GM12891 (cell line): ENCODE data around the gene ATXN10.

Experiments
- DNase-seq: peaks from one replicate; pipeline ENCODE4 v3.0.0; 2011; ENCODE audit warnings: low spot score; ENCODE audit not compliant: insufficient read length
- FAIRE-seq: peaks from 2 replicates; lab custom pipeline; 2011; peaks lifted over from hg19 to GRCh38; lab: Jason Lieb, UNC
- PAX5 ChIP-seq: IDR thresholded peaks from 2 replicates; pipeline ENCODE4 v1.6.1; 2011; ENCODE audit warnings: low read length, moderate library complexity, mild to moderate bottlenecking; ENCODE audit not compliant: insufficient read depth, severe bottlenecking
- POLR2A ChIP-seq: IDR thresholded peaks from 2 replicates; pipeline ENCODE4 v1.6.1; 2011; ENCODE audit warnings: low read depth, low read length, control low read depth
- POLR2AphosphoS5 ChIP-seq: IDR thresholded peaks from 2 replicates; pipeline ENCODE4 v1.6.1; 2011; ENCODE audit warnings: low read depth, low read length, control low read depth
- POU2F2 ChIP-seq: IDR thresholded peaks from 2 replicates; pipeline ENCODE4 v1.6.1; 2011; ENCODE audit warnings: low read depth, mild to moderate bottlenecking, control low read depth, low read length, moderate library complexity
- SPI1 ChIP-seq: IDR thresholded peaks from 2 replicates; pipeline ENCODE4 v1.6.1; 2011; ENCODE audit warnings: low read depth, low read length, control low read depth
- TAF1 ChIP-seq: IDR thresholded peaks from 2 replicates; pipeline ENCODE4 v1.6.1; 2011; ENCODE audit warnings: low read depth, low read length, control low read depth

Gene ATXN10

GRCh38 chr22:45884201-45885062, 212.8 kb downstream of the ATXN10 start:
- DNase-seq (no peak), FAIRE-seq (no peak)
- TF ChIP-seq POLR2A (no peak), PAX5 (no peak), POLR2AphosphoS5 (no peak), POU2F2 (no peak), TAF1 (no peak), SPI1 (no peak)

- no peak for FAIRE-seq
Measured at GRCh38 chr22:45885171-45885840, 213.7 kb downstream of the ATXN10 start.

GRCh38 chr22:45885941-45886395, 214.3 kb downstream of the ATXN10 start:
- DNase-seq = no peak
- no peak for FAIRE-seq

More at GRCh38 chr22:45885171-45885840, 213.7 kb downstream of the ATXN10 start:
- no peak for DNase-seq
- TF ChIP-seq POLR2A = no peak
- TF ChIP-seq POU2F2 = no peak
- no peak for TF ChIP-seq POLR2AphosphoS5
- TF ChIP-seq SPI1 = no peak
- TF ChIP-seq TAF1 = no peak
- TF ChIP-seq PAX5 = no peak

GRCh38 chr22:45886540-45886939, 214.9 kb downstream of the ATXN10 start:
- no peak for DNase-seq
- no peak for FAIRE-seq
- TF ChIP-seq SPI1 (no peak), POU2F2 (no peak), TAF1 (no peak), POLR2A (no peak), PAX5 (no peak), POLR2AphosphoS5 (no peak)

More at GRCh38 chr22:45885941-45886395, 214.3 kb downstream of the ATXN10 start:
- TF ChIP-seq POLR2AphosphoS5 (no peak), PAX5 (no peak), SPI1 (no peak), POLR2A (no peak), TAF1 (no peak), POU2F2 (no peak)

GRCh38 chr22:45887202-45888131, 215.8 kb downstream of the ATXN10 start:
- FAIRE-seq (peak; percentile 57), DNase-seq (no peak)
- TF ChIP-seq SPI1 (no peak), POLR2AphosphoS5 (no peak)

- TF ChIP-seq POLR2A (no peak), POLR2AphosphoS5 (no peak), POU2F2 (no peak)
- no peak for DNase-seq
- FAIRE-seq = no peak
Measured at GRCh38 chr22:45888221-45889092, 216.8 kb downstream of the ATXN10 start.

GRCh38 chr22:45889093-45889538, 217.5 kb downstream of the ATXN10 start:
- DNase-seq (no peak), FAIRE-seq (no peak)
- no peak for TF ChIP-seq PAX5
- no peak for TF ChIP-seq POLR2A
- TF ChIP-seq POLR2AphosphoS5 = no peak
- TF ChIP-seq SPI1 = no peak
- TF ChIP-seq POU2F2 = no peak
- TF ChIP-seq TAF1 = no peak
